Esophagus muscularis mucosa (tissue), 3 donors: ENCODE results near the gene COL11A2.

Experiments used
- CTCF ChIP-seq, 3 experiments: fragments of 200-600 bp in 2 of 3; fragments of 450-650 bp in 1 of 3; sonication (generic) in 2 of 3; IDR thresholded peaks; one replicate each; pipeline ENCODE4 v1.5.1; 2017 to 2019; ENCODE audit warnings: antibody characterized with exemption in 3 of 3, mild to moderate bottlenecking in 2 of 3, moderate library complexity in 1 of 3
- POLR2A ChIP-seq: fragments of 450-650 bp; IDR thresholded peaks from one replicate; pipeline ENCODE4 v1.6.1; 2017; ENCODE audit warnings: antibody characterized with exemption, moderate library complexity, mild to moderate bottlenecking, low read depth
- POLR2AphosphoS5 ChIP-seq, 2 donors: sonication (generic); formaldehyde crosslinking; IDR thresholded peaks; one replicate each; pipeline ENCODE4 v1.6.1; 2017; ENCODE audit warnings: antibody characterized with exemption in 2 of 2

- TF ChIP-seq CTCF (IDR thresholded peaks at IDR 0.05) (no peak), POLR2A (no peak), POLR2AphosphoS5 (IDR thresholded peaks at IDR 0.05) (no peak)
Observed at GRCh38 chr6:33132081-33132524, 60.2 kb downstream of the COL11A2 start.
